Coronary artery (tissue), 2 donors: ENCODE data around the gene ZCCHC2.

Experiments used
- DNase-seq: peaks from one replicate; pipeline ENCODE4 v3.0.0-alpha.2; 2017; ENCODE audit warnings: low spot score
- H3K27ac ChIP-seq, 2 donors: fragments of 200-600 bp; sonication (generic); one replicate each; pipeline ENCODE4 v1.5.1; 2016 to 2019
- H3K4me3 ChIP-seq: fragments of 200-600 bp; sonication (generic); 2 replicates; pipeline ENCODE4 v1.5.1; 2016; ENCODE audit warnings: mild to moderate bottlenecking, moderate library complexity
- TF ChIP-seq, protein P1 (sequence below): fragments of 200-600 bp; sonication (generic); IDR thresholded peaks from one replicate; pipeline ENCODE4 v1.5.1; 2019; ENCODE audit warnings: antibody characterized with exemption

ZCCHC2 gene

DNA sequence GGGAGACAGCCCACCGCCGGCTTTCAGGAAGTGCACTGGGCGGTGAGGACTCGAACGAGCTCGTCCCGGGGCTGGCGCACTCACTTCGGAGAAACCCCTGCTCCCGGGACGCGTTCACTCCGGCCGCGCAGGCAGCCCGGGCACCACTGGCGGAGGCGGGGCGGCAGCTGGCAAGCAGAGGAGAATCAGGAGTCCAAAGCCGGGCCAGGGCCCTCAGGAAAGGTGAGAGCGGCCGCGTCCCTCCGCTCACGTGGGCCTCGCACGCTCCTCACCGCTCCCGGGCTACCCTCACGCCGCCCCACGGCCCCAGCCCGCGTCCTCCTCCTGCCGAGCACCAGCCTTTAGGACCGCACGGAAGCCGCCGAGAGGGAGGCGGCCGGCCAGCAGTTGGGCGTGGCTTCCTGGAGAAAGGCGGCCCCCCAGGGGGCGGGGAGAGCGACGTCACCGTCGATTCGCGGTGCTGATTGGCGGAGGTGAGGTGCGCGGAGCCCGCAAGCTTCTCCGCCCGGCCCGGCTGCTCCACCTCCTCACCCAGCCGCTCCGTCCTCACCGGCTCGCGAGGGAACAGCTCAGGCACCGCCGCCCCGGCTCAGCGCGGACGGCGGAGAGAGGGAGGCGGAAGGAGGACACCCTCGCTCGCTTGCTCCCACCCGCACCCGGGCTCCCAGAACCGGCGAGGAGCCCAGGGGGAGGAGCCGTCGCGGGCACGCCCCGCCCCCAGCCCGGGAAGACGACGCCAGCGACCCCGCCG lies at the start of gene ZCCHC2:
Gene ZCCHC2 (plus strand): TSS at position 522 of the 751 bp plus-strand sequence. CDS start 400 bp downstream, outside the sequence.
- TF ChIP-seq, protein P1, sequence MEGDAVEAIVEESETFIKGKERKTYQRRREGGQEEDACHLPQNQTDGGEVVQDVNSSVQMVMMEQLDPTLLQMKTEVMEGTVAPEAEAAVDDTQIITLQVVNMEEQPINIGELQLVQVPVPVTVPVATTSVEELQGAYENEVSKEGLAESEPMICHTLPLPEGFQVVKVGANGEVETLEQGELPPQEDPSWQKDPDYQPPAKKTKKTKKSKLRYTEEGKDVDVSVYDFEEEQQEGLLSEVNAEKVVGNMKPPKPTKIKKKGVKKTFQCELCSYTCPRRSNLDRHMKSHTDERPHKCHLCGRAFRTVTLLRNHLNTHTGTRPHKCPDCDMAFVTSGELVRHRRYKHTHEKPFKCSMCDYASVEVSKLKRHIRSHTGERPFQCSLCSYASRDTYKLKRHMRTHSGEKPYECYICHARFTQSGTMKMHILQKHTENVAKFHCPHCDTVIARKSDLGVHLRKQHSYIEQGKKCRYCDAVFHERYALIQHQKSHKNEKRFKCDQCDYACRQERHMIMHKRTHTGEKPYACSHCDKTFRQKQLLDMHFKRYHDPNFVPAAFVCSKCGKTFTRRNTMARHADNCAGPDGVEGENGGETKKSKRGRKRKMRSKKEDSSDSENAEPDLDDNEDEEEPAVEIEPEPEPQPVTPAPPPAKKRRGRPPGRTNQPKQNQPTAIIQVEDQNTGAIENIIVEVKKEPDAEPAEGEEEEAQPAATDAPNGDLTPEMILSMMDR: no peak
- Histone ChIP-seq H3K27ac (peak within 1 kb of the TSS; percentile 99 to 100), H3K4me3 (peak within 1 kb of the TSS; percentile 98)
- peak; percentile 99 for DNase-seq

DNA sequence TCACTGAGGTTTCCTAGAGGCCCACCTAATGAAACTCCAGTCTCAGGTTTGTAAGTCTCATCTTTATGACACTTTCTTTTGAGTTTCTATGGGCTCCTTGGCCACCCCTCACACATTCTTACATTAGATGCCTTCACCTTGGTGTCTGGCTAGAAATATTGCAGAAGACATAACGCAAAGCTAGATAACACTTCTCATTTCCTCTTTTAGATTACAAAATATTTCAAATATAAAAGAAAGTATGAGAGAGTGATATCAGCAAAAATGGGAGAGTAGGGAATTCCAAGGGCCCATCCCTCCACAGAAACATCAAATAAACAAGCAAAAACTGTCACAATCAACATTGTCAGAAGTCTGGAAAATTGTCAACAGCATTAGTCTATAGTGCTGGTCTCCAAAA lies 43.3 kb upstream of the ZCCHC2 start:
- Histone ChIP-seq H3K4me3 (no peak overlapping the region), H3K27ac (no peak overlapping the region)
- TF ChIP-seq, protein P1: no peak
- no peak for DNase-seq

DNA sequence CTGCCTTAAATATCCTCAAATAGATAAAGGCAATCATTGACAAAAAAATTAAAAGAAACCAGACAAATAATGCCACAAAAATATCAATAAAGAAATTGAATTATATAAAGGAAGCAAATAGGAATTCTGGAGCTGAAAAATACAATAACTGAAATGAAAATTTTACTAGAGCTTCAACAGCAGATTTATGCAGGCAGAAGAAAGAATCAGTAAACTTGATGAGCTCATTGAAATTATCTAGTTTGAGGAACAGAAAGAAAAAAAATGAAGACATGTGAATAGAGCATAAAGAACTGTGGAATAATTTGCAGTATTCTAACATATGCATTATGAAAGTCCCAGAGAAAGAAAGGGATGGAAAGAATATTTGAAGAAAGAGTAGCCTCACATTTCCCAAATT lies 41.9 kb upstream of the ZCCHC2 start:
- TF ChIP-seq, protein P1: no peak
- no peak for DNase-seq
- H3K27ac ChIP-seq: no peak overlapping the region

DNA sequence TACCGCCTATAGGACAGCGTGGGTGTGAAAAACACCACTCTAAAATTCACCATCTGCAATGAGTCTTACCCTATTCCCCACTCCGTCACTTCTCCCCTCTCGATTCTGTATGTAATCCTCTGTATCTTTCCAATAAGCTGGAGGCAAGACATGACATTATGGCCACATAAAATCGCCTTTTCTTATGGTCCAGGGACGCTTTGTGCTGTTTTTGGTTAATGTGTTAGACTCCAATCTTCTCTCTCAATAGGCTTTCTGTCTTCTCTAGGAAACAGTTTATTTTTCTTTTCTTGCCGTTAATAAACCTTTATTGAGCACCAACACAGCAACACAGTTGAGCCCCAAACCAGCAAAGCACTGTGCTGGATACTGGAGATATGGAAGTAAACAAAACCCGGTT lies 37.9 kb upstream of the ZCCHC2 start:
- TF ChIP-seq, protein P1: no peak
- Histone ChIP-seq H3K27ac (no peak overlapping the region), H3K4me3 (no peak overlapping the region)
- DNase-seq: no peak

More for the DNA sequence above, 41.9 kb upstream of the ZCCHC2 start:
- no peak overlapping the region for H3K4me3 ChIP-seq

DNA sequence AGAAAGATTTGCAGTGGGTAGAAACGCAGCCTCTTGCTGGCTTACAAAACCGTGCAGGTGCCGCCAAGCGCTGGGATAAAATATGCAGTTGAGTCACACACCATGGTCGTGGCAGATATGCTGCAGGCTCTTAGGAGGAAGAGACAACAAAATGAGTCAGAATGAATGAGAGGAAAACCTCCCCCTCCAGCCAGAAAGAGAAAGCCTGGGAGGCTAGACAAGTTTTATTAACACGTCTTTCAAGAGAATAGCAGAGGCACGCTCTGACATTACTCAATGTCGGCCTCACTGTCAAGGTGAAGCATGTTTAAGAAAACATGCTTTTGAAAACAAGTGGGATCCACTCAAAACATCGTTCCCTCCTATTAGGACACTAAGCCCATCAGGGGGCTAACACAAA lies 37.1 kb upstream of the ZCCHC2 start:
- H3K4me3 ChIP-seq: no peak overlapping the region
- no peak for DNase-seq
- TF ChIP-seq, protein P1: no peak
- no peak overlapping the region for H3K27ac ChIP-seq

DNA sequence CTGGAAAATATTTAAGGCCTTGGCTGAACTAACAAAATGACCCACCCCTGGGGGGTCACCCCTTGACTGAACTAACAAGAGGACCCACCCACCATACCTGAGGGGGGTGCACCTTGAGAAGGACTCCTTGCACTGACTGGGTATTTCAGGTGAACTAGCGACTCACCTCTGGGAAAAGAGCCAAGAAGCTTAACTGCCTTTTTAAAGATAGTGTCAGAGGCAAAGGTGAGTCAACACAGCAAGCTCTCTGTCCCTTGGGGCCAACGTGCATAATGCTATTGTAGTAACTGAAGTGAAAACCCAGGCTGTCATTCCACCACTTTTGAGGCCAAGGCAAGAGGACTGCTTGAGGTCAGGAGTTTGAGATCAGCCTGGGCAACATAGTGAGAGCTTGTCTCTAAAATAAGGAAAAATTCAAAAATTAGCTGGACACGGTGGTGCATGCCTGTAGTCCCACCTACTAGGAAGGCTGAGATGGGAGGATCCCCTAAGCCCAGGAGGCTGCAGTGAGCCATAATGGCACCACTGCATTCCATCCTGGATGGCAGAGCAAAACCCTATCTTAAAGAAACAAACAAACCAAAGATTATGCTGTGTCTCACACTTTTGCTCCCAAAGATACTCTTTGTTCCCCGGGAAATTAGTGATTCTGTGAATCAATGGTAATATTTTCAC lies 36.4 kb upstream of the ZCCHC2 start:
- no peak overlapping the region for H3K27ac ChIP-seq
- no peak for DNase-seq
- TF ChIP-seq, protein P1: no peak

DNA sequence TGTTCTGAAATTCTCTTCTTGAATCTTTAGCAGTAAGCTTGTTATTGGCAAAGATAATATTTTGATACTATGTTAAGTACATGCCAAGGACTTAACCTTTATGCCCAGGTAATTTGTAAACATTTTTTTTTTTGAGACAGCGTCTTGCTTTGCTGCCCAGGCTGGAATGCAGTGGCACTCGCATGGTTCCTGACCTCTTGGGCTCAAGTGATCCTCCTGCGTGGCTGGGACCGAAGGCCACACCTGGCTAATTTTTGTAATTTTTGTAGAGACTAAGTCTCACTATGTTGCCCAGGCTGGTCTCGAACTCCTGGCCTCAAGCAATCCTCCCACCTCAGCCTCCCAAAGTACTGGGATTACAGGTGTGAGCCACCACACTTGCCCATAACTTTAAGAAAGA lies 35.7 kb upstream of the ZCCHC2 start:
- no peak overlapping the region for H3K4me3 ChIP-seq
- TF ChIP-seq, protein P1: no peak
- H3K27ac ChIP-seq: no peak overlapping the region
- no peak for DNase-seq

More for the DNA sequence above, 36.4 kb upstream of the ZCCHC2 start:
- no peak overlapping the region for H3K4me3 ChIP-seq
